Measurements from ENCODE around the gene NCAN.
"Not testable (repeated sequence)": the region's sequence is repeated elsewhere in the genome, so short reads cannot be mapped to it uniquely, and the experiment has no call there.

Gene NCAN

DNA sequence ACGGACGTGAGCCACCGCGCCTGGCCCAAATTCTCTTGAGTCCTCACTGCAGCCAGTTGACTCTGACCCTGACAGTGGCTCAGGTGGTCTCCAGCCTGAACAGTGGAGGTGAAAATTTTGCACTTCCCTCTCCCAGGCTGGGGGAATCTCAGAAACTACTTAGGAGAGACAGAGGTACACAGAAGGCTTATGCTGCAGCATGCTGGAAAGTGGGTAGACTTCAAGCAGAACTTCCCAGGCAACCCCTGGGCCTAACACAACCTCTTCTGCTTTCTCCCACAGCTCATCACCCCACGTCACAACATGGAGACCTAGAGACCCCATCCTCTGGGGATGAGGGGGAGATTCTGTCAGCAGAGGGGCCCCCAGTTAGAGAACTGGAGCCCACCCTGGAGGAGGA is 14.4 kb downstream of the NCAN start:
- no peak for DNase-seq

- DNase-seq = no peak
These were observed 14.9 kb downstream of the NCAN start for GRCh38 chr19:19226663-19227062.

DNA sequence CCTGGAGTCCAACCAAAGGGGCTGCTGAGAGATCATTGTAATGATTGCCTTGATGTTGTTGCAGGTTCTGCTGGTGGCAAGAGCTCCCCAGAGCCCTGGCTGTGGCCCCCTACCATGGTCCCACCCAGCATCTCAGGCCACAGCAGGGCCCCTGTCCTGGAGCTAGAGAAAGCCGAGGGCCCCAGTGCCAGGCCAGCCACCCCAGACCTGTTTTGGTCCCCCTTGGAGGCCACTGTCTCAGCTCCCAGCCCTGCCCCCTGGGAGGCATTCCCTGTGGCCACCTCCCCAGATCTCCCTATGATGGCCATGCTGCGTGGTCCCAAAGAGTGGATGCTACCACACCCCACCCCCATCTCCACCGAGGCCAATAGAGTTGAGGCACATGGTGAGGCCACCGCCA is 15.5 kb downstream of the NCAN start:
- no peak for DNase-seq

GRCh38 chr19:19229701-19230100 is 17.9 kb downstream of the NCAN start:
- no peak for DNase-seq

DNA sequence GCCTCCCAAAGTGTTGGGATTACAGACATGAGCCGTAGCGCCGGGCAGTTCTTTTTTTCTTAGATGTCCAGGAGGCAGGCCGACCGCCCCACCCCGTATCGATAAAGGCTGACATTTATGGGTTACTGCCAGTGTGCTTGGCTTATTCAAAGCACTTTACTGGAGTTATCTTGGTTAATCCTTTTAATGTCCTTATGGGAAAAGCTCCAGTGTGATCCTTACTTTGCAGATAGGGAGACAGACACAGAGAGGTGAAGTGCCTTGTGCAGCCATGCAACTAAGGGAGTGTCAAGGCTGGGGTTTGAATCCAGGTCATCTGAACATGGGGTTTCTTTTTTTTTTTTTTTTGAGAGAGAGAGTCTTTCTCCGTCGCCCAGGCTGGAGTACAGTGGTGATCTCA is 19.2 kb downstream of the NCAN start:
- DNase-seq = no peak

DNA sequence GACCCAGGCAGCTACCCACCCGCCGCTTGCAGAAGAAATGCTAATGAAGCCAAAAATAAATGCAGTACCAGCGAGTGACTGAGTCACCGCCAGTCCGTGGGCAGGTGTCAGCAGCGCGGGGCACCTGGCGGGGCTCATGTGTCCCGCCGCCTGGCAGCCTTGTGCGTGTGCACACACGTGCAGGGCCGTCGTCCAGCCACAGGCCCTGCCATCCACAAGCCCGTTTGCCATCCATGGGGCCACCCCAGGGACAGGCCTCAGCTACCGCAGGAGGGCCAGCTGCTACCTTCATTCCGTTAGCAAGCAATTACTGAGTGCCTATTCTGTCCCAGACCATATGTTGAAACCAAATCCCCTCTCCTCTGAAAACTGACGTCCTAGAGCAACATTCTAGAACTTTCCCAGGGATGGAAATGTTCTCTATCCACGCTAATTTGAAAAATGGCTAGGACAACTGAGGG is 20.5 kb downstream of the NCAN start:
- DNase-seq = no peak

GRCh38 chr19:19234220-19234816 is 22.6 kb downstream of the NCAN start:
- no peak for DNase-seq

DNA sequence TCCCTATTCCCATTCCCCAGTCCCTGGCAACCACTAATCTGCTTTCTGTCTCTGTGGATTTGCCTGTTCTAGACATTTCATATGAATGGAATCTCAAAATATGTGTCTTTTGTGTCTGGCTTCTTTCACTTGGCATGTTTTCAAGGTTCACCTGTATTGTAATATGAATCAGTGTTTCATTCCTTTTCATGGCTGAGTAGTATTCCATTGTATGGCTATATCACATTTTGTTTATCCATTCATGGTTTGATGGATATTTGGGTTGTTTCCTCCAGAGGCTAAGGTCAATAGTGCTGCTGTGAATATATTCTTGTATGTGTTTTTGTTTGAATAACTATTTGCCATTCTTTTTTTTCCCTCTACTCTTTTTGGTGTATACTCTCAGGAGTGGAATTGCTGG is 24.4 kb downstream of the NCAN start:
- no peak for DNase-seq

GRCh38 chr19:19238126-19238894 is 26.6 kb downstream of the NCAN start:
- no peak for DNase-seq

GRCh38 chr19:19239675-19240074 is 27.9 kb downstream of the NCAN start:
- DNase-seq = no peak

GRCh38 chr19:19240476-19240875 is 28.7 kb downstream of the NCAN start:
- DNase-seq = no peak

GRCh38 chr19:19250196-19250801 is 38.5 kb downstream of the NCAN start:
- DNase-seq = no peak

DNA sequence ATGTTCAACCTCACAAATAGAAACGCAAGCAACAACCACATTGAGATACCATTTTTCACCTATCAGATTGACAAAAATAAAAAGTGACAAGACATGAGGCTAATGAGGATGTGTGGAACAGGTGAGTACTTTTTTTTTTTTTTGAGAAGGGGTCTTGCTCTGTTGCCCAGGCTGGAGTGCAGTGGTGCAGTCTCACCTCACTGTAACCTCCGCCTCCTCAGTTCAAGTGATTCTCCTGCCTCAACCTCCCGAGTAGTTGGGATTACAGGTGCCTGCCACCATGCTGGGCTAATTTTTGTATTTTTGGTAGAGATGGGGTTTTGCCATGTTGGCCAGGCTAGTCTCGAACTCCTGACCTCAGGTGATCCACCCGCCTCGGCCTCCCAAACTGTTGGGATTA is 41.7 kb downstream of the NCAN start:
- not testable (repeated sequence) for DNase-seq

DNA sequence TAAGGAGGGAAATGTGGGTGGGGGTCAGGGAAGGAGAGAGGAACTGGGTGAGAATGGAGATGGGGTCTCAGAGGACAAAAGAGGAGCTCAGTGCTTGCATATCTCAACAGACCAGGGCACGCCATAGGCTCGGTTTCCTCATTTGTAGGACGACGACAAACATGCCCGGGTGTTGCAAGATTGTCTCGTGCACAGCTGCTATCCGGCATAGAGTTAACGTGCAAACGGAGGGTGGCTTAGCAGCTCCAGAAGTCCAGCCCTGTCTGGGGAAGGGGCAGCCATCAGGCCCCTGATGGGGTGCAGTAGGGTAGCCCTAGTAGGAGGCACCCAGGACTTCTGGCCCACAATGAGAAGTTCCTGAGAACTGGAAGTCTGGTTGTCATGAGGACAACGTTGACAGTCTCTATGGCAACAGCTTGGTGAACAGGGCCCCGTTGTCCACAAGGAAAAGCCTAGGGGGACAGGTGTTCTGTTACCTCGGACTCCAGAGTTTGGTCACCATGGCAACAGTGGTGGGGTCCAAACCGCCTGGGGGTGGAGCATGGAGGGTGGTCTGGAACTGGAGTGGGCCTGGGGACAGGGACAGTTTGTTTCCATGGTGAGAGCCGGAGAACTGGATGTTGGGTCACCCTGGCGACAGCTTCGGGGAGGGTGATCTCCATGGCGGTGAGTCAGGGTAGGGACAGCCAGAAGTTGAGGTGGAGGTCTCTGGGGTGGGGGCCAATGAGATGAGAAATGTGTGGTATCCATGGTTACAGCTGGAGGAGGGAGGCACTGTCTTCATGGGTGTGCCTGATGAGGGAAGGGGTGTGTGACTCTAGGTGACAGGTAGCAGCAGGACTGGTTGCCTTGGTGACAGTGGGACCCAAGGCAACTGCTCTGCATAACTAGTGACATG is 44.6 kb downstream of the NCAN start:
- DNase-seq = no peak

DNA sequence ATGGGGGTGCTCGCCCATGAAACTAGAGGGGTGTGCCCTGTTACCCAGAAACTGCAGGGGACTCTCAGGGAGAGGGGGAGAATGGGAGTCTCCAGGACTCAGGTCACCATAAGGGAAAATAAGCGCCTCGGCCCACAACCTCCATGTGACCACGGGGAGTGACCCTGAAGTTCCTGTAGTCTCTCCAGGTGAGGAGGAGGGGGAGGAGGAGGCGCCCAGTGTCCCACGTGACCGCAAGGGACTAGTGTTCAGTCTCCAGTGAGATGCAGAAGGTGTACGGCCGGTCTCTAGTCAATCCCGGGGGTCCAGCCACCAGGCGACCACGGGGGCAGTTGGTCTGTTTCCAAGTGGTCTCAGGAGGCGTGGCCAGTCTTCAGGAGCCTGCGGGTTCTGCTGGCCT is 45.4 kb downstream of the NCAN start:
- DNase-seq = no peak

GRCh38 chr19:19257836-19258588 is 46.3 kb downstream of the NCAN start:
- no peak for DNase-seq

DNA sequence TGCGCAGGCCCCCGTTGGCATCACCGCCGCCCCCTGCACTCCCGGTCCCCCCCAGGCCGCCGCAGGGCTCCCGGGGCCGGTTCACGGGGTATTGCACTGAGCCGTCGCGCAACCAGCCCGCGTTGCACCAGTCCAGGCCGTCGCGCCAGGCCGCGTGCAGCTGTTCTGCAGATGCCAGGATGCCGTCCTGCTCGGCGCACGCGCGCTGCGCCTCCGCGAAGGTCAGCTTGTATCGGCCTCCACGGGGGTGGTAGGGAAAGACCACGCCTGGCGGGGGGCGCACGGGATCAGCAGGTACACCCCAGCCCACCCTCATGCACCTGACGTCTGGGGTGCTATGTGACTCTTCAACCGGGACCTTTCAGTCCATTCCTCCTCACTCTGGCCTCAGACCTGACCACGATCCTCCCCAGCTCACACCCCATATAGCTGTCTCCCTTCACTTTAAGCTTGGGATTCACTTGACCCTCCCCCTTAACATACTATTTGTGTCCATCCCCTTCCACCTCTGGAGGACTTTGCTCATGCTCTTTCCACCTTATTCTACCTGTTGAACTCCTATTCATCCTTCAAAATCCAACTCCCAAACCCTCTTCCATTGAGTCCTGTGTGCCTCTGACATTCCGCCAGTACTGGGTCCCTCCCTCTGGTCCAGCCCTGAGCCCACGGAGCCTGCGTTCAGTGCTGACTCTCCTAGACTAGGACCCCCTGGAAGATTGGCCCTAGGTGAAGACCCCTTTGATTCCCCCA is 47.0 kb downstream of the NCAN start:
- no peak for DNase-seq

GRCh38 chr19:19259741-19260140 is 48.0 kb downstream of the NCAN start:
- DNase-seq = no peak

GRCh38 chr19:19260417-19261214 is 48.9 kb downstream of the NCAN start:
- DNase-seq = no peak

DNA sequence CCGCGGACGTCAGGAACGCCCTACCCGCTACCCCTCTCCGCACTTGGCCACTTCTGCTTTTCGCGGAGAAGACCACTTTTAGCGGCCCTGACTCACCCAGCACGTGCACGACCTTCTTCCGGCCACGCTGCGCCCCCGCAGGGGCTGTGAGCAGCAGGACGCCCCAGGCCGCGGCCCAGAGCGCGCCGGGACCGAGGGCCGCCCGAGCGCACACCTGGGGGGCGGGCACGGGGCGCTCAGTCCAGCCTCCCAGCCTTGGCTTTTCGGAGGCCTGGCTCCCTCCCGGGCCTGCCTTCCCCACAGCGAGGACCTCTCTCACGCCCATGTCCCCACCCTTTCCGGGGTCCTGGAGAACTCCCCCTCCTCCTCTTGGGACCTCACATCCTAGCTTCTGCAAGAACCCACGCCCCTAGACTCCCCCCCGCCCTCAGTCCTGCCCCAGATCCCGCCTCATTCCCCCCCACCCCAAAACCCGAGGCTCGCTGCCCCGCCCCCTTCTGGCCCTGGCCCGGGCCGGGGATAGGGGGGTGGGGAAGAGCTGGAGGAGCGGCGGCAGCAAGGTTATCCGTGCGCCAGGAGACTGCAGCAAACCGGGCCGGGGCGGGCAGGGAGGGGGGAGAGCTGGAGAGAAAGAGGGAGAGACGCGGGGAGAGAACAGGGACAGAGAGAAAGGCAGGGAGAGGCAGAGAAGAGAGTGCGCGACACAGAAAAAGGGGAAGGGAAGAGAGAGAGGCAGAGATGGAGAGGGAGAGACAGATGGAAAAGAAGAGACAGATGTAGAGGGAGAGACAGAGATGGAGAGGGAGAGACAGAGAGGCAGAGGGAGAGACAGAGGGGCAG is 49.8 kb downstream of the NCAN start:
- DNase-seq = no peak
